Activated T-cell treated with anti-CD3 and anti-CD28 coated beads for 48 hours (primary cell): ENCODE results near the gene HDAC3.

Experiments
- DNase-seq: peaks from one replicate; pipeline ENCODE4 v3.0.0-alpha.2; 2020; ENCODE audit warnings: low read depth

The HDAC3 gene

DNA sequence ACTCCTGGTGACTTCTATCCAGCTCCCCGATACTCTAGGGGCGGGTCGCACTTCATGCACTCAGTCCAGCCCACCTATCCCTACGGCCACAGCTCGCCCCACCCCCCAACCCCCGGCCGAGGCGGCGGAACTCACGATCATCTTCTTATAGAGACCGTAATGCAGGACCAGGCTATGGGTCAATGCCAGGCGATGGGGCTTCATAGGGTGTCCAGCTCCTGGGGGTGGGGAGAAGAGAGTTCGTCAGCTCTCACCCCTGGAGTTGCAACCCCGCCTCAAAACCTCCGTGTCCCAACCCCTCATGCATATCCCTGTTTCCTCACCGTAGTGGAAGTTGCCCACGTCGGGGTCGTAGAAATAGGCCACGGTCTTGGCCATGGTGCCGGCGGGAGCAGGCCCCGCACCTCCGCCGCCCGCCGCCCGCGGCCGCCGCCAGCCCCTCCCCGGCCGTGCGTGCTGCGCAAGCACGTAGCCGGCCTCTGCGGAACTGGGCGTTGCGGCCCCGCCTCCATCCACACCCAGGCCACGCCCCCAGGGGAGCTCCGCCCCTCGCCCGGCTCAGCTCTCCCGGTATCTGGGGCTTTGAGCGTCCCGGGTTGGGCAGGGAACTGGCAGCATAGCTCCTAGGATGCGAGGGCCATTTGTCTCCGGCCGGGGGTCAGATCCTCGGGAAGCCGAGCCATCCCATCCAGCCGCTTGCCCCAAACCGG, at the start of gene HDAC3, which contains the start of gene RELL2:
Gene HDAC3, minus strand, starts transcription at position 437 of the 710 bp plus-strand sequence. Its CDS starts 59 bp downstream, at position 378.
Gene RELL2, plus strand, starts transcription at position 585 of the 710 bp plus-strand sequence. CDS start 1,229 bp downstream, outside the sequence.
- DNase-seq: peak; percentile 96

DNA sequence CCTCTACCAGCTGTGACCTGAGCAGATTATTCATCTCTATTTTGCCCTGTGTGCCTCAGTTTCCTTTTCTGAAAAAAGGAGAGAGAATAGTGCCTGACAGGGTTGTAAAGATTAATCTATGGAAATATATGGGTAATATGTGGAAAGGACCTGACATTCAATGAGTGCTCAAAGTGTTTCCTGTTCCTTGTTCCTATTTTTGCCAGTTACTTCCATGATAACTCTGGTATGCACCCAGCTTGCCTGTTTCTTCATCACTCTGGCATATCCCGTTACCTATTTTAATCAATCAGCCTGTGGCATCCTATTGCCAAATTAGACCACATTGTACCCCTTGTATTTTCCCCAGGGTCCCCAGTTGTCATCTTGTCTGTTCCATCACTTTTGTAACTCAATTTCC, 48.9 kb upstream of the HDAC3 start:
- DNase-seq: no peak

DNA sequence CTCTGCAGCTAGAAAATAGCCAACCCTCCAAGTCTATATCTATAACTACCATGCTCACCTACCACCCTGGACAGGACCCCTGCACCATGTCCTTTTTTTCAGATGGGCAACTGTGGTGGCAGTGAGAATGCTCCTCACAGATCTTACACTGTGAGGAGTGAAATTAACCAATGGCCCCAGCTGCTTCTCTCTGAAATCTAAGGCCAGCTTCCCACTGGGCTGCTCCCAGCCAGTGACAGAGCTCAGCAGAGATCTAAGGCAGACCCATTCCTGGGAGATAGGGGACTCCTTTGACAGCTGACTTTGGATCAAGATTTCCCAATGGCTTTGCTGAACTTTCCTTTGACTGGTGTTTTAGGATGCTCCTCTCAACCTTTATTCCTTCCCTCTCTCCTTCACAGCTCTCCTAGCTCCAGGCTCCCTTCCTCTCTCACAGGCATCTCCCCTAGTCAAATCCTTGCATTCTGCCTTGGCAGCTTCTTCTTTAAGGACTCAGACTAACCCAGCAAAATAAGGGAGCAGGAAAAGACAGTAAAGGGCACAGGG, 47.0 kb upstream of the HDAC3 start:
- no peak for DNase-seq

DNA sequence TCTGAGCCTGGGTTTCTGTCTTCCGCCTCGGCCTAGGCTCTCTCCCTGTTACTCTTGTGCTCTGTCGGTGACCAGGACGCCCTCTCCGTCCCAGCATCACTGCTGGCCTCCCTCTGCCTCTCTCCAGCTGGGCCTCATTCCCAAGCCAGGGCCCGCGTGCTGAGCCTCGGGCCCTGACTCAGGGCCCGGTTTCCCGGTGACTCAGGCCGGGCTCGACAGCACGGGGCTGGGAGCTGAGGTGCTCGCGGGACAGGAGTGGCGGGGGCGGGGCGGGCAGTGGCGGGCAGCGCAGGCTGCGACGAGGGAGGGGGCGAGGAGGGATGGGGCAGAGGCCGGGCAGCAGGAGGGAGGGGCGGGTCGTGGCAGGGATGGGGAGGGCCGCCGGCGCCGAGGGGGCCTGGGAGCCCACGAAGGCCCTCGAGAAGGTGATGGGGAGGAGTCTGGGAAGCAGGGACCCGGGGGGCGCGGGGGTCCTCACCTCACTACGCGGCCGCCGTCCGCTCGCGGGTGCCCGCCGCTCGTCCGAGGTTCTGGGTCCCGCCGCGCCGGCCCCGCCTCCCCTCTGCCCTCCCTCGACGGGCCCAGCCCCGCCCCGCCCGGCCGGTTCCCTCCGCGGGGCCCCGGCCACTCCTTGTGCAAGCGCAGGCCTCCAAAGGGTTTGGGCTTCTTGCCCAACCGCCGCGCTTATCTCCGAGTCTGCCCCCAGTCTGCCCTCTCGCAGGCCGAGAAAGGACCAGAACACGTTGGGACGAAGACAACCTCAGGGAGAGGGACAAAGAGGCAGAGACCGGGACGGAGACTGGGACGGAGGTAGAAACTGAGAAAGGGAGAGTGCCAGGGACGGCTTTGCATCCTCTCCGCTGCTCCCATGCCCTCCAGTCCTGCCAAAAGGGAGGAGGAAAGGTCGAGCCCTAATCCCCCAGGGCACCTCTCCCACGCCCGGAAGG, 45.3 kb upstream of the HDAC3 start, which contains the start of gene ARAP3:
Gene ARAP3, minus strand, starts transcription at position 536 of the 947 bp plus-strand sequence. CDS start 1,744 bp downstream, outside the sequence.
- DNase-seq: peak; percentile 41

- no peak for DNase-seq
Measured at GRCh38 chr5:141681295-141681694, 44.6 kb upstream of the HDAC3 start.

DNA sequence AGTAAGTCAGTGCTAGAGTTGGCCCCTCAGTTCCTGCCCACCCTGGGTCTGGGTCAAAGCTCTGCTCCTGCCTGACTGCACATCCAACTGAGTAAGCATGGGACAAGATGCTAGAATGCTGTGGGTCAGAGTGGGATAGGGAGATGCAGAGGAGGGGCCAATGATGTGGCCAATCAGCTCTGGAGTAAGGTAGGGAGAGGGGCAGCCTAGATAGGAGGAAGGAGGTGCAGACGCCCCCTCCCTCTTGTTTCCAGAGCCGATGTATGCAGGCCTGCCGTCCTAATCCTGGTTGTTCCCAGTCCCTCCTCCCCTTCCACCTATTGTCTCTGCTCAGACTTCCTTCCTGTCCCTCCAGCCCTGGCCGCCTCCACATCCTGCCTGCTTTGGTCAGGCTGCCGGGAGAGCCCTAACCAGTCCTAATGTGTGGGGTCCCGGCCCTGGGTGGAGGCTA, 44.1 kb upstream of the HDAC3 start:
- no peak for DNase-seq

DNA sequence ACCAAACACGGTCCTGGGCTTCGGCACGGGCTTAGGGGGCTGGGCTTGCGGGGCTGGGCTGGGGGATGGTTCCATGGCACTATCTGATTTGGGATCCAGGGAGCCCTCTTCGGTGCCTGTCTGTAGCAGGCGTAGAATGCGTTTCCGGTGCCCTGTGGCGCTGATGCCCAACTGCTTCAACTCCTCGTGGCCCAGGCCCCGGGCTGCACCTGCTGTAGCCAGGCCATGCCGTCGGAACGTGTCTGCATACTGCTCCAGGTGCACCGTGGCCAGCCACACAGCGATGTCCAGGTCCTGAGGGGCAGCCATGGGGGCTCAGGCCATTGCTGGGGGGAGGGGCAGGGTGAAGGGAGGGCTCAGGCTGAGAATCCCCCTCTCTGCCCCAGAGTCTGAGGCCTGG, 43.5 kb upstream of the HDAC3 start:
- no peak for DNase-seq

DNA sequence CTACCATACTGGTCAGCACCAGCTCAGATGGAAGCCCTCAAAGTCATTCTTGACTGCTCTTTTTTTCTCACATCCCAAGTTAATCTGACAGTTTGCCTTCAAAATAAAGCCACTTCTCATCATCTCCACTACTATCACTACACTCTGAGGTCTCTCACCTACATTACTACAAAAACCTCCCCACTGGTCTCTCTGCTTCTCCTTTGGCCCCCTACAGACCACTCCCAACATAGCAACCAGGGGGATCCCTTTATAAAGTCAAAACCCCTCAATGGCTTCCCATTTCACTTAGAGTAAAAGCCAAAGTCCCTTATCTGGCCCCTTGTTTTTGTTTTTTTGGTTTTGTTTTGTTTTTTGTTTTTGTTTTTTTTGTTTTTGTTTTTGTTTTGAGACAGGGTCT, 40.8 kb upstream of the HDAC3 start:
- no peak for DNase-seq

GRCh38 chr5:141675672-141676071, 39.0 kb upstream of the HDAC3 start:
- DNase-seq: no peak

GRCh38 chr5:141674747-141675146, 38.1 kb upstream of the HDAC3 start:
- no peak for DNase-seq

GRCh38 chr5:141672841-141673813, 36.5 kb upstream of the HDAC3 start:
- no peak for DNase-seq

- DNase-seq: no peak
Measured at GRCh38 chr5:141672071-141672840, 35.6 kb upstream of the HDAC3 start.

- DNase-seq: no peak
Measured at GRCh38 chr5:141669520-141669919, 32.9 kb upstream of the HDAC3 start.

- no peak for DNase-seq
Measured at GRCh38 chr5:141668601-141669265, 32.1 kb upstream of the HDAC3 start.

DNA sequence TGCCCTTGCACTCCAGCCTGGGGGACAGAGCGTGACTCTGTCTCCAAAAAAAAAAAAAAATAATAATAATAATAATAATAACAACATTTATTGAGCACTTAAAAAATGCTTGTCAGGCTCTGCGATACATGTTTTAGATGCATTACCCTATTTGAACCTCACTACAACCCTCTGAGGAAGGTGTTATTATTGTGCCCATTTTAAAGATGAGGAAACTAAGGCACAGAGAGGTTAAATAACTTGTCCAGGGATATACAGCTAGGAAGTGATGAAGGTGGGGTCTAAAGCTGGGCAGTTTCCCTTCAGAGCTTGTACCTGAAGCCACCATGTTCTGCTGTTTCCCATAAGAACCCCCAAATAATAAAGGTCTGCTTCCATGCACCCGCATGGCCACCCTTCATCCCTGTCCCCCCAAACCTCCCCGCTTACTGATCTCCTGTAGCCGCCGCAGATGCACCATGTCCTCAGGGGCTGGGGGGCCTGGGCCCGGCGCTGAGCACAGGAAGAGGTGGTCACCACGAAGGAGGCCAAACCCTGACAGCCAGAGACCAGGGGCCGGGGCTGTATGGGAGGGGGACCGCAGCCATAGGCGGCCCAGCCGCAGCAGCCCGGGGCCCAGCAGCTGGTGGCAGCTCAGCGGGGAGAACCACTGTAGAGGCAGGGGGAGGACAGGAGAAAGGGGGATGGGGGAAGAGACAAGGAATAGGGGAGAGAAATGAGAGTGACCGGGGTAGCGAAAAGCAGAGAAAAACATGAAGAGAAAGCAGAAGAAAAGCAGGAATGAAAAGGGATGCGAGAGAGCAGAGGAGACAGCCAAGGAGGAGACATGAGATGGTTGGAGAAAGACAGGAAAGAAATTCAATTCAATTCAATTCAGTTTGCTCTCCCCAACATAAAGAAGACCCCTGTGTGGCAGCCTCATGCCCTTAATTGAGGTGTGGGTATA, 29.6 kb upstream of the HDAC3 start:
- no peak for DNase-seq

- peak; percentile 65 for DNase-seq
Measured at GRCh38 chr5:141664733-141665461, 28.2 kb upstream of the HDAC3 start.

DNA sequence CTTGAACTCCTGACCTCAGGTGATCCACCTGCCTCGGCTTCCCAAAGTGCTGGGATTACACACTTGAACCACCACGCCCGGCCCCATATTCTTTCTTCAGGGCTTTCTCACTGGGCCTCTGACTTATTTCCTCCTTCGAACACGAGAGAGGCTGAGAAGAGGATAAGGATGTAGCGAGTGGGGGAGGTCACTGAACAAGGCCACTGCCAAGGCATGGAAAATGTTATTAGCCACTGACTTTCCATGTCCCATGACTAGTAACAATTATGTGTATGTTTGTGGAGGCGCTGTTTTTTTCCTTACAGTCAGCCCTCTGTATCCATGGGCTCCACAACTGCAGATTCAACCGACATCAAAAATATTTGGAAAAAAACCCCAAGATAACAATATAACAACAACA, 26.9 kb upstream of the HDAC3 start:
- no peak for DNase-seq

DNA sequence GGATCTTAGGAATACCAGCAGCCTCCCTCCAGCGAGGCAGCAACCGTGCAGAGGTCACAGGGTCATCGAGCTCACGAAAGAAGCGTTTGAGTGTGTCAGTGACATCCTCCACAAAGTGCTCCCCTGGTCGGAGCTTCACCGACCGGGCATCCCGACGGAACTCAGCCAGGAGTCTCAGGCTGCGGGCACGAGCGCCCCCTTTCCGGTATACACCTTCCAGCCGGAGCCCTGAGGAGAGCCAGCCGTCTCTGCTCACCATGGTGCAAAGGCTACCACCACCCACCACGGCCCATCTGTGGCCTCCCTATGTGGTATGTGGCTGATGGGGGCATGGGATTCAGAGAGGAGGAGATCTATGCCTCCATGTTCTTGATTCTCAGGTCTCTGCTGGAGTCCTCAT, 25.4 kb upstream of the HDAC3 start:
- DNase-seq: no peak
